Measurements from ENCODE around the gene CYB5R4.

GRCh38 chr6:83878902-83879644 lies 19.6 kb downstream of the CYB5R4 start:
- no peak for TF ChIP-seq CTCF (IDR thresholded peaks at IDR 0.05 in 2 of 3, conservative IDR thresholded peaks at IDR 0.05 in 1 of 3; ENCODE audit: borderline replicate concordance in 1 of 3, insufficient read depth in 1 of 3, low read depth in 2 of 3, low read length in 2 of 3)
- TF ChIP-seq EZH2 (IDR thresholded peaks at IDR 0.05) = no peak
- TF ChIP-seq SP1 (IDR thresholded peaks at IDR 0.05; ENCODE audit: low read depth) = no peak
- no peak for TF ChIP-seq TCF7L2 (IDR thresholded peaks at IDR 0.05; ENCODE audit: borderline replicate concordance, extremely low read depth, insufficient read depth, insufficient read length)

All from HCT116 (cell line).